ENCODE results near the gene PBX3.

Gene PBX3

DNA sequence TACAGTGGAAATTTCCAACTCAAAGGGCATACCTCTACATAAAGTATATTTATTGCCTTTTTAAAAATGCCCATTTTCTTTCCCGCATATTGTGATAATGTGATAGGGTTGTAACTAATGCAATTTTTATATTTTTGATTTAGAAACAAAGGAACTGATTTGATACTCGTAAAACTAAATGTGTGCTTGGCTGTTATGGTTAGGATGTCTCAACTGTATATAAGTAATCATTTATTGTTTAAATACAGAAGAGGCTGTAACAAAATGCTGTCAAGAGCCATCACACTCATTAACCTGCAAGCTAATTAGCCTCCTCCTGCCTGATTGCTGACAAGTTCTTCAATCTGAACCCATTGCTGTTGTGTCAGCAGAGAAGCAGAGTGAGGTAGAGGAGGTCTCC is 149.2 kb downstream of the PBX3 start:
- TF ChIP-seq, protein P1, sequence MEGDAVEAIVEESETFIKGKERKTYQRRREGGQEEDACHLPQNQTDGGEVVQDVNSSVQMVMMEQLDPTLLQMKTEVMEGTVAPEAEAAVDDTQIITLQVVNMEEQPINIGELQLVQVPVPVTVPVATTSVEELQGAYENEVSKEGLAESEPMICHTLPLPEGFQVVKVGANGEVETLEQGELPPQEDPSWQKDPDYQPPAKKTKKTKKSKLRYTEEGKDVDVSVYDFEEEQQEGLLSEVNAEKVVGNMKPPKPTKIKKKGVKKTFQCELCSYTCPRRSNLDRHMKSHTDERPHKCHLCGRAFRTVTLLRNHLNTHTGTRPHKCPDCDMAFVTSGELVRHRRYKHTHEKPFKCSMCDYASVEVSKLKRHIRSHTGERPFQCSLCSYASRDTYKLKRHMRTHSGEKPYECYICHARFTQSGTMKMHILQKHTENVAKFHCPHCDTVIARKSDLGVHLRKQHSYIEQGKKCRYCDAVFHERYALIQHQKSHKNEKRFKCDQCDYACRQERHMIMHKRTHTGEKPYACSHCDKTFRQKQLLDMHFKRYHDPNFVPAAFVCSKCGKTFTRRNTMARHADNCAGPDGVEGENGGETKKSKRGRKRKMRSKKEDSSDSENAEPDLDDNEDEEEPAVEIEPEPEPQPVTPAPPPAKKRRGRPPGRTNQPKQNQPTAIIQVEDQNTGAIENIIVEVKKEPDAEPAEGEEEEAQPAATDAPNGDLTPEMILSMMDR (conservative IDR thresholded peaks at IDR 0.05) = no peak
- no peak for TF ChIP-seq ZFX (IDR thresholded peaks at IDR 0.05)

DNA sequence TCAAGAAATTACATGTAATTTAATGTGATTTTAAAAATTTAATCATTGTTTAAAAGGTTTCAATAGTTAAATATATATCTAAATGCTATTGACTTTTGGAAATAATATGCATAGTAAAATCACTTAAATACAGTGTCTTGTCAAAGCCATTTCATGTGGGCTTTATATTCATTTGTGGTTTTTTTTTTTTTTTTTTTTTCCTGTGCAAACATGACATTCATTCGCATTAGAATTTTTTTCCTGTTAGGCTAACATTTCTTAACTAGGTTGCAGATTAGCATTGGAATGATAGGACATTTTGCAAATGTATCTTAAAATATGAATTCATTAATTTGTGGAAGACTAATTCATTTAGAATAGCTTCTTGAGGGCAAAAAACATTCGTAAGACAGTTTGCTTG is 149.8 kb downstream of the PBX3 start:
- TF ChIP-seq, protein P1 (conservative IDR thresholded peaks at IDR 0.05) = no peak
- TF ChIP-seq ZFX (IDR thresholded peaks at IDR 0.05) = no peak

More for the DNA sequence above, 149.2 kb downstream of the PBX3 start:
- H3K27ac ChIP-seq = no peak overlapping the region

DNA sequence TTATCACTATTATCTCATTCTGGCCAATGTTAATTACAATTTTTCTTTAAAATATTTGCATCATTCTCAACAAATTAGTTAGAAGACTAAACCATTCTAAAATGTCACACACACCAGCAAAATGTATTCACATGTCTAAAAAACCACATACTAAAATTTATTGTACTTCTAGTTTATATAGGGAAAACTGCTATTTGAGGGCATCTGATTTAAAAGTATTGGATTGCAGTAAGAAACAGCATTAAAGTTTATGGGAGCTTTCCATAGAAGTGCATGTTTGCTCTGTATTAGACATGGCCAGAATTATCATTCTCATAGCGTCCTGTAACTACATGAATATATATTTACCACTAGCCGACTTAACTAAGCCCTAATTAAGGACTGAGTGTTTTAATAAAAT is 150.3 kb downstream of the PBX3 start:
- H3K27ac ChIP-seq = no peak overlapping the region
- TF ChIP-seq ZFX (IDR thresholded peaks at IDR 0.05) = no peak
- TF ChIP-seq, protein P1 (conservative IDR thresholded peaks at IDR 0.05) = no peak

More for the DNA sequence above, 149.8 kb downstream of the PBX3 start:
- no peak overlapping the region for H3K27ac ChIP-seq

DNA sequence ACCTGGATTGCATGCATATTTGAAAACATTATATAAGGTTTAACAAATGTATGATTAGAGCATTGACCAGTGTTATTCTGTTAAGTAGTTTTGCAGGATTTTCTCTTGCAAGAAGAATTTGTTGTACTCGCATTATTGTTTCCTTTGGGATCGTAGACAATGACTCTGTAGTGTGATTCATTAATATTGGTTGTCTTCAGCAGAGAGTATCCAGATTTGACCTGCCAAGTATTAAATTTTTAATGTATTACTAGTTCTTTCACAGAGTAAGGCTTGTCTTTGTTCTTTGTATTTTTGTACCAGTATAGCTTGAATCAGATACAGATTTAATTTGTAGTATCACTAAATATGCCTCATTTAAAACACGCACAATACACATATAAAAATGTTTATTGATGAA is 155.0 kb downstream of the PBX3 start:
- no peak for TF ChIP-seq ZFX (IDR thresholded peaks at IDR 0.05)
- TF ChIP-seq, protein P1 (conservative IDR thresholded peaks at IDR 0.05) = no peak
- H3K27ac ChIP-seq = no peak overlapping the region

DNA sequence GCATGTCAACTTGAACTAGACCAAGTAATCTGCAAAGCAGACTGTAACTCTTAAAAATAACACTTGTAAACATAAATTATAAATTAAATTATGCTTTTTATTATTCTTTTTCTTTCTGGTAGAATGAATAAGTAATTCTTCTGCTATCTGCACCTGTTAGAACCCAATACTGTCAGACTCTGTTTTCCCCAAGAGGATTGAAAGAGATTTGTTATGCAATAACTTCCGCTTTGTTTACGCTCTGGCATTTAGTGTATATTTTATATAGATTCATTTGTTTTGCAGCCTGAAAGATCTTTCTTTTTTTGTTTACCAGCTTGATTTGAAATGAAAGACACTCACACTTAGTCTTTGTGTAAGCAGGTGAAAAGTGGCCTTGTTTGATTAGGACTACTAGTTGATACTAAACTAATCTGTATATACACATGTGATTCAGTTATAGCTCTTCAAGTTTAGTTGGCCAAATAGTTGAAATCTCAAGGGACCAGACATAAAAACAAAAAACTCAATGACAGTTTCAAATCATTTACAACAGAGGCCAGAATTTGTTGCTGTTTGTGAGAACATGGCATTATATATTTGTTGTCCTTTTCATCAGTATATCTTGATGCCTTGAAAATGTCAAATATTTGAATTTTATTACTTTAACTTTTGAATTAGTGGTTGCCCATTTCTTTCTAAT is 155.8 kb downstream of the PBX3 start:
- no peak overlapping the region for H3K27ac ChIP-seq
- TF ChIP-seq ZFX (IDR thresholded peaks at IDR 0.05) = no peak
- TF ChIP-seq, protein P1 (conservative IDR thresholded peaks at IDR 0.05) = no peak

DNA sequence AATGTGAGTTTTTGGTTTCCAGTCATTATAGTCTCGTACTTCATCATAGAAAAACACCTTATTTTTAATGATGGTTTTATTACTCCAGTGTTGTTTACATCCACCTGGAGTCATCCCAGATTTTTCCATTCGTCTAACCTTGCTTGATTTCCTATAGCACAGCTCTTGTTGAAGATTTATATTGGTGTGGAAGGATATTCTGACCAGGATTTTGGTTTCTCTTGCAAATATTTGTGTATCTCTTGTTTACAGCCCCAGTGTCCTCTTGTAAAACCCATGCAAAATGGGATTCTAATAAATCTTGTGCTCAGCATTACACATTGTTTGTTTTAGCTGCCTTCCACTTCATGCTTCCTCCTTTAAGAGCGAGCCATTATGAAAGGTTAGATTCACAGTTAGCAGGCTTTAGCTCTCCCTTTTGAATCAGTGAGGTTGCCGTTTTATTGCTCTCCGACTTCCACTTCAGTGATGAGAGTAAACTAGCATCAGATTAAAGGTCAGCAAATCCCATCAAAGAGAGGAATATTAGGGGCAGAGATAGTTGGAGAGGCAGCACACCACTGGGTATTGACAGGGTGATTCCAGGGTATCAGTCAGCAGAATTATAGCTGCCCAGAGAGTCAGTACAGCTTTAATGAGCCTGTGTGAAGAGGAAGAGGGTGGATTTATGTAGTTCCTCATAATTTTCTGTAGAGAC is 157.1 kb downstream of the PBX3 start:
- TF ChIP-seq ZFX (IDR thresholded peaks at IDR 0.05) = no peak
- TF ChIP-seq, protein P1 (conservative IDR thresholded peaks at IDR 0.05) = no peak
- peak overlapping the region; percentile 82; the same call in 1 of the 2 replicates for H3K27ac ChIP-seq

DNA sequence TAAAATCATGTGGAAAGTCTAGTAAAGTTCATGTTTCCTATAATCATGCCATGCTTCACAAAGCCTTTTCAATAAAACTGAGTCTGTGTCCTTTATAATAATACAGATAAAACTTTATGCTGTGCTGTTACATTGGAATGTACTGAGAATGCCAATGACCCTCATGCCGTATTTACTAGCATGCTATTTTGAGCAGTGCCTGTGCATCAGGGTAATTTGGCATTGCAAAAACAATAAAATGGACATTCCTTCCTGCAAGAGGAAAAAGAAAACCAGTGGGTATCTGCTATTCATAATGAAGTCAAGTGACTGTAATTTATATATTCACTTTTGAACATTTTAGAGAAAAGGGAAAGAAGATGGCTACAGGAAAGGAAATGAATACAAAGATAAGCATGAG is 159.0 kb downstream of the PBX3 start:
- no peak for TF ChIP-seq ZFX (IDR thresholded peaks at IDR 0.05)
- TF ChIP-seq, protein P1 (conservative IDR thresholded peaks at IDR 0.05) = no peak
- H3K27ac ChIP-seq = no peak overlapping the region

All from C4-2B (cell line).